ENCODE results near the gene PABPC1L.

PABPC1L gene

DNA sequence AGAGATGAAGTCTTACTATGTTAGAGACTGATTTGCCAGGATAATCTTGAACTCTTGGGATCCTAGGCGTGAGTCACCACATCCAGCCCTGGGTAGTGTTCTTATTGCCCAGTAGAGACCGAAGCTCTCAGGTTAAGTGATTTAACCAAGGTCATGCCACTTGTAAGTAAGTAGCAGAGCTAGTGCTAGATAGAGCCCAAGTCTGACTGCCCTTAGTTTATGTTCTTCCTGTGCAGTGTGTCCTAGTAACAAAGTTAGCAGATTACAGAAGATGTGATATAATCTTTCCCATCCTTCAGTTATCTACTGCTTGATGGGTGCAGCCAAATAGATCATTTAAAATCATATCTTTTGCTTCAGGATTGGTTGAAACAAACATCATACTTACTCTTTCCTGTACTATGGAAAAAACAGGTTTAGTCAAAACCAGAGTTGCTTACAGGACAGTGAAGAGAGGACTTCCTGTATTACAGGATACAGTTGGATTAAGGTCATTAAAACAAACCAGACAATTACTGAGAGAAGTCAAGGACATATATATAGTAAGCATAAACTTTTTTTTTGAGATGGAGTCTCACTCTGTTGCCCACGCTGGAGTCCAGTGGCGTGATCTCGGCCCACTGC lies 9.5 kb upstream of the PABPC1L start:
- H3K79me2 ChIP-seq (ENCODE audit: low read length) = peaks cover 95% of the 10 kb centered on the region
- no peaks in the 10 kb centered on the region for H3K9me3 ChIP-seq (replicated peaks; ENCODE audit: insufficient read depth, low read length)
- no peak for TF ChIP-seq EZH2phosphoT487 (IDR thresholded peaks at IDR 0.05; ENCODE audit: low read length)
- no peak for TF ChIP-seq EZH2 (optimal IDR thresholded peaks at IDR 0.05; ENCODE audit: low read depth, low read length)
- TF ChIP-seq, protein P1, sequence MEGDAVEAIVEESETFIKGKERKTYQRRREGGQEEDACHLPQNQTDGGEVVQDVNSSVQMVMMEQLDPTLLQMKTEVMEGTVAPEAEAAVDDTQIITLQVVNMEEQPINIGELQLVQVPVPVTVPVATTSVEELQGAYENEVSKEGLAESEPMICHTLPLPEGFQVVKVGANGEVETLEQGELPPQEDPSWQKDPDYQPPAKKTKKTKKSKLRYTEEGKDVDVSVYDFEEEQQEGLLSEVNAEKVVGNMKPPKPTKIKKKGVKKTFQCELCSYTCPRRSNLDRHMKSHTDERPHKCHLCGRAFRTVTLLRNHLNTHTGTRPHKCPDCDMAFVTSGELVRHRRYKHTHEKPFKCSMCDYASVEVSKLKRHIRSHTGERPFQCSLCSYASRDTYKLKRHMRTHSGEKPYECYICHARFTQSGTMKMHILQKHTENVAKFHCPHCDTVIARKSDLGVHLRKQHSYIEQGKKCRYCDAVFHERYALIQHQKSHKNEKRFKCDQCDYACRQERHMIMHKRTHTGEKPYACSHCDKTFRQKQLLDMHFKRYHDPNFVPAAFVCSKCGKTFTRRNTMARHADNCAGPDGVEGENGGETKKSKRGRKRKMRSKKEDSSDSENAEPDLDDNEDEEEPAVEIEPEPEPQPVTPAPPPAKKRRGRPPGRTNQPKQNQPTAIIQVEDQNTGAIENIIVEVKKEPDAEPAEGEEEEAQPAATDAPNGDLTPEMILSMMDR (IDR thresholded peaks at IDR 0.05; ENCODE audit: low read length) = no peak
- peaks cover 27% of the 10 kb centered on the region for H4K20me1 ChIP-seq (ENCODE audit: insufficient read depth, low read length)
- no peak overlapping the region for H3K27ac ChIP-seq (ENCODE audit: low read length)
- H3K9me2 ChIP-seq (replicated peaks; ENCODE audit: insufficient read depth, low read length) = no peaks in the 10 kb centered on the region
- H3F3A ChIP-seq (ENCODE audit: insufficient read depth, low read length) = no peaks in the 10 kb centered on the region
- H3K4me3 ChIP-seq (ENCODE audit: low read length) = no peak overlapping the region
- no peak for DNase-seq
- no peaks in the 10 kb centered on the region for H3K27me3 ChIP-seq (replicated peaks; ENCODE audit: insufficient read depth, low read length)
- no peak overlapping the region for H3K9ac ChIP-seq (ENCODE audit: low read length)
- H3K36me3 ChIP-seq (replicated peaks; ENCODE audit: insufficient read depth, low read length) = peaks cover 5% of the 10 kb centered on the region; the same call in 1 of the 2 replicates
- no peaks in the 10 kb centered on the region for H3K4me1 ChIP-seq (ENCODE audit: low read length)
- H2AFZ ChIP-seq (ENCODE audit: low read length) = no peak overlapping the region
- no peak overlapping the region for H3K4me2 ChIP-seq (ENCODE audit: low read depth, low read length)

DNA sequence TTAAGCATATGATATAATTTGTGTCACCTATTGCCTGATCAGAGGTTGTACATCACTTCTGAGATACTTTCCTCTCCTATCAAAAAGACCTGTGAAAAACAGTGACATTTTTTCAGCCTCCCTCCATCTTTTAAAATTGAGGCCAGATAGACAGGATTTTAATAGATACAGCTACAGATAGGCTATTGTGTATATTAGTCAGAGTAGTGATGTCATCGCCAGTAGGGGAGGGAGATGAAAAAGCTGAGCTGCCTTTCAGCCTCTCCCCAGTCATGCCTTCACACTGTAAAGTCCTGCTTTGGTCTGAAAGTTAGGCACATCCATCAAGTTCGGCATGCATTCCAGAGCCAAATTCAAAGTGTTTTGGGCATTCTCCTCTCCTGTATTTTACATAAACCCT lies 7.9 kb upstream of the PABPC1L start:
- DNase-seq = no peak
- peaks cover 17% of the 10 kb centered on the region for H4K20me1 ChIP-seq (ENCODE audit: insufficient read depth, low read length)
- H3K79me2 ChIP-seq (ENCODE audit: low read length) = peaks cover 82% of the 10 kb centered on the region

DNA sequence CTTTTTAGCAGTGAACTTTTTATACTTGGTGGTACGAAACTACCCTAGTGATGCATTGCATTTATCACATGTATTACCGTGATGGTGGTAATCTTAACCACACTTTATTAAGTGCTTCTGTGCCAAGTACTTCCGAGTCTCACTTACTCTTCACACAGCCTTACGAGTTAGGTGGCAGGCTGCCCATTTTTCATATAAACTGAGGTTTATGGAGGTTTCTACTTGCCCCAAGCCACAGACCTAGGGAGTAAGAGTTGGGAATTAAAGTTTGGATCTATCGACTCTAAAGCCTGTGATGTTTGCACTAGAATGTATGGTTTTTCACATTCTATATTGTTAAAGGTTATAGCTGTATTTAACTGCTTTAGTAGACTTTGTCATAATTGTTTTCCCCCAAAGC lies 5.5 kb upstream of the PABPC1L start:
- 0 out of 2 replicates have a peak, but pooled peaks cover 6% of the 10 kb centered on the region for H4K20me1 ChIP-seq (ENCODE audit: insufficient read depth, low read length)
- peaks cover 13% of the 10 kb centered on the region for H3K36me3 ChIP-seq (replicated peaks; ENCODE audit: insufficient read depth, low read length)

More for the DNA sequence above, 7.9 kb upstream of the PABPC1L start:
- H3K9me3 ChIP-seq (replicated peaks; ENCODE audit: insufficient read depth, low read length) = no peaks in the 10 kb centered on the region
- H3K4me2 ChIP-seq (ENCODE audit: low read depth, low read length) = no peak overlapping the region
- H3K36me3 ChIP-seq (replicated peaks; ENCODE audit: insufficient read depth, low read length) = peaks cover 13% of the 10 kb centered on the region
- no peak overlapping the region for H3K27ac ChIP-seq (ENCODE audit: low read length)
- H3K4me3 ChIP-seq (ENCODE audit: low read length) = no peak overlapping the region
- no peaks in the 10 kb centered on the region for H3K9me2 ChIP-seq (replicated peaks; ENCODE audit: insufficient read depth, low read length)
- no peak overlapping the region for H3K9ac ChIP-seq (ENCODE audit: low read length)
- H3K4me1 ChIP-seq (ENCODE audit: low read length) = no peaks in the 10 kb centered on the region
- H3K27me3 ChIP-seq (replicated peaks; ENCODE audit: insufficient read depth, low read length) = no peaks in the 10 kb centered on the region
- H3F3A ChIP-seq (ENCODE audit: insufficient read depth, low read length) = no peaks in the 10 kb centered on the region
- H2AFZ ChIP-seq (ENCODE audit: low read length) = no peak overlapping the region
- TF ChIP-seq EZH2phosphoT487 (IDR thresholded peaks at IDR 0.05; ENCODE audit: low read length) (no peak), EZH2 (optimal IDR thresholded peaks at IDR 0.05; ENCODE audit: low read depth, low read length) (no peak)
- TF ChIP-seq, protein P1 (IDR thresholded peaks at IDR 0.05; ENCODE audit: low read length) = no peak

More for the DNA sequence above, 5.5 kb upstream of the PABPC1L start:
- Histone ChIP-seq H3K27me3 (replicated peaks; ENCODE audit: insufficient read depth, low read length) (no peaks in the 10 kb centered on the region), H2AFZ (ENCODE audit: low read length) (no peak overlapping the region), H3K27ac (ENCODE audit: low read length) (no peak overlapping the region), H3K4me2 (ENCODE audit: low read depth, low read length) (no peak overlapping the region), H3K9me2 (replicated peaks; ENCODE audit: insufficient read depth, low read length) (no peaks in the 10 kb centered on the region), H3F3A (ENCODE audit: insufficient read depth, low read length) (peaks cover 3% of the 10 kb centered on the region; the same call in 1 of the 2 replicates), H3K4me1 (ENCODE audit: low read length) (peaks cover 10% of the 10 kb centered on the region), H3K9ac (ENCODE audit: low read length) (no peak overlapping the region), H3K4me3 (ENCODE audit: low read length) (no peak overlapping the region), H3K9me3 (replicated peaks; ENCODE audit: insufficient read depth, low read length) (no peaks in the 10 kb centered on the region), H3K79me2 (ENCODE audit: low read length) (peaks cover 58% of the 10 kb centered on the region)
- TF ChIP-seq EZH2 (optimal IDR thresholded peaks at IDR 0.05; ENCODE audit: low read depth, low read length) (no peak), EZH2phosphoT487 (IDR thresholded peaks at IDR 0.05; ENCODE audit: low read length) (no peak)
- no peak for DNase-seq

Data from MM.1S (cell line).